Esophagus muscularis mucosa (tissue), 2 donors: ENCODE data around the gene WWOX.

ENCODE experiments used
- POLR2A ChIP-seq: fragments of 450-650 bp; IDR thresholded peaks from one replicate; pipeline ENCODE4 v1.6.1; 2017; ENCODE audit warnings: antibody characterized with exemption, moderate library complexity, mild to moderate bottlenecking, low read depth
- POLR2AphosphoS5 ChIP-seq, 2 donors: sonication (generic); formaldehyde crosslinking; IDR thresholded peaks; one replicate each; pipeline ENCODE4 v1.6.1; 2017; ENCODE audit warnings: antibody characterized with exemption in 2 of 2

- TF ChIP-seq POLR2AphosphoS5 (IDR thresholded peaks at IDR 0.05) (no peak), POLR2A (no peak)
Observed at GRCh38 chr16:78882751-78883150, 783.3 kb downstream of the WWOX start.
